ENCODE results near the gene ZPR1. TPM values are rescaled to one million over a fixed set of nuclear protein-coding genes. Genes with fewer than 3 reads are reported as not detected.

The ZPR1 gene
- total RNA-seq, 1 donor from 2014 or later = 18.2 TPM

DNA sequence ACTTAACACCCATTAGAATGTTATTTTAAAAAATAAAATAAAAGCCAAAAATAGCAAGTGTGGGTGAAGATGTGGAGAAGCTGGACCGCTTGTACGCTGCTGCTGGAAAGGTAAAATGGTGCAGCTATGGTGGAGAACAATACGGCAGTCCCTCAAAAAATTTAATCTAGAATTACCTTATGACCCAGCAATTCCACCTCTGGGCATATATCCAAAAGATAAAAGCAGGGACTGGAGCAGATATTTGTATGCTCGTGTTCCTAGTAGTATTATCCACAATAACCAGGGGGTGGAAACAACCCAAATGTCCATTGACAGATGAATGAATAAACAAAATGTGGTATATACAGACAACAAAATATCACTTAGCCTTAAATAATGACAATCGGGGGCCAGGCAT lies 10.0 kb upstream of the ZPR1 start:
- ATAC-seq (peak; percentile 73), DNase-seq (no peak)
- intact Hi-C loops (cut with micrococcal nuclease) = no loop called here

- ATAC-seq = no peak
- no peak for DNase-seq
- intact Hi-C loops (cut with micrococcal nuclease) = no loop called here
These were observed 8.7 kb upstream of the ZPR1 start for GRCh38 chr11:116796548-116796947.

DNA sequence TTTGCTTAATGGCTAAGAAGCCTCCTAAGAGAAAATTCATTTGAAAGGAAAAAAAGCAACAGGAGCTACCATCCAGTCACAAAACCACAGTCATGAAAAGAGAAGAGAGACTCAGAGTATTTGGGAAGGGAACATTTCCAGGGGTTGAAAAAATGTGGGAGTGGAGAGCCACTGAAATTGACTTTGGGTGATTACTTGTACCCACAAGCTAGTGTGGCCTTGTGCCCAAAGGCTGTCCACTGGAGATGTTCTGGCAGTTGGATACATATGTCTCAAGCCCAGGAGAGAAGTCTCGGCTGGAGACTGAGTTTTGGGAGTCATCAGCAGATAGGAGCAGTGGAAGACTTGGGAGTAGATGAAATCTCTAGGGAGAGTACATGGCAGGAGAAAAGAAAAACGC lies 7.0 kb upstream of the ZPR1 start:
- no peak for ATAC-seq
- intact Hi-C loops (cut with micrococcal nuclease) = no loop called here

GRCh38 chr11:116793772-116794097 lies 5.9 kb upstream of the ZPR1 start:
- intact Hi-C loops (cut with micrococcal nuclease) = no loop called here
- no peak for ATAC-seq

More for the DNA sequence above, 7.0 kb upstream of the ZPR1 start:
- DNase-seq = no peak

DNA sequence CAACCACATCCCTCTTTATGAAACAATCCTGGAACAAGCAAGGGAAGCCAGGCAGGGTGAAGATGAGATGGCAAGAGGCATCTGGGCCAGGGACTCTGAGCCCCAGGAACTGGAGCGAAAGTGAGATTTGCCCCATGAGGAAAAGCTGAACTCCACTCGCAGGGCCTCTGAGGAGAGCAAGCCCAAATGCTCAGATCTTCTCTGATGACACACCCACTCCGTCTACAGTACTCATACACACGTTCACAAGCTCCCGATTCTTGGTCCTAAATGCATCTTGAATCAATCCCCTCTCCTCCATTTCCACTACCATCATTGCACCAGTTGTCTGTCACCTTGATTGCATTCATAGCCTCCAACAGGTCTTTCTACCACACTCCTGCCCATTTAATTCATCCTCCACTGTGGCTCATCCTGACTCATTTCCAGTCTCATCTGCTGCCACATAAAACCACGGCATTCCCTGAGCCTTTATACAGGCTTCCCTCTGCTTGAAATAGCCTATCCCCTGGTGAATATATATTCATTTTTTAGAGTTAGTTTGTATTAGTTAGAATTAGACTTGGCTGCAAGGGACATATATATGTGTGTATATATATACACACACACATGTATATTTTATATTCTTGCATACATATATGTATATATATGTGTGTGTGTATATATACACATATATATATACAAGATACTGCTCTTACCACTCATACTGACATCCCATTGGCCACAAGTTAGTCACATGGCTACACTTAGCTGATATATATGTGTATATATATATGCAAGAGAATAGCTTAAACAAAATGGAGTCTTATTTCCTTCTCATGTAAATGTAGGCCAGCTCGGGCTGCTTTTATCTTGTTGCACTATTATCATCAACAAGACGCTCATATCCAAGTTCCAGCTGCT lies 5.3 kb upstream of the ZPR1 start:
- no peak for ATAC-seq
- DNase-seq = no peak
- intact Hi-C loops (cut with micrococcal nuclease) = no loop called here

More at GRCh38 chr11:116793772-116794097, 5.9 kb upstream of the ZPR1 start:
- DNase-seq = no peak

GRCh38 chr11:116792144-116792868 lies 4.5 kb upstream of the ZPR1 start:
- DNase-seq (no peak), ATAC-seq (no peak)
- intact Hi-C loops (cut with micrococcal nuclease) = no loop called here

GRCh38 chr11:116791813-116792143 lies 4.0 kb upstream of the ZPR1 start, which contains the start of gene APOA5:
Gene APOA5, minus strand, starts transcription at chr11:116791879. Its CDS starts 19 bp downstream, at chr11:116791860.
- DNase-seq = no peak
- intact Hi-C loops (cut with micrococcal nuclease) = no loop called here
- no peak for ATAC-seq

GRCh38 chr11:116791002-116791812 lies 3.4 kb upstream of the ZPR1 start:
- intact Hi-C loops (cut with micrococcal nuclease) = no loop called here
- ATAC-seq (peak; percentile 73), DNase-seq (peak; percentile 89)

- DNase-seq (peak; percentile 26), ATAC-seq (no peak)
- intact Hi-C loops (cut with micrococcal nuclease) = no loop called here
These were observed 2.6 kb upstream of the ZPR1 start for GRCh38 chr11:116790167-116791001.

GRCh38 chr11:116788975-116789374 lies 1.2 kb upstream of the ZPR1 start:
- DNase-seq (no peak), ATAC-seq (no peak)
- intact Hi-C loops (cut with micrococcal nuclease) = loop anchor here (2.0 kb wide), 1 partner anchor 46 kb away; no protein-coding TSS in a partner anchor

DNA sequence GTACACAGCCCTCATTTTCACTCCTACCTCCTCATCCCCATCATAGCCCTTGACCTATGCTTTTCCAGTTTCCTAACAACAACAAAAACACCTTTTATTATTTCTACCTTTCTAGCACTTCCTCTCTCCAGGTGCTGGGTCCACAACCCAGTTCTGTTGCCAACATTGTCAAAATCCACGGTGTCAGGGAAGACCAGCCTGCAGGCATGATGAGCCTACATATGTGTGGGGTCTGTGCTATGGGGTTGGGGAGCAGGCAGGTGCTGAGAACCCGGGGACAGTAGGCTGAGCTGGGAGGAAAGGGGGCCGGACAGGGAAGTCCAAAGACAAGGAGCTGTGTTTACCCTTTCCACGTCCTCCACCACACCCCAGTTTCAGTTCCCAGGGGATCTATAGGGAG lies 711 bp upstream of the ZPR1 start:
- DNase-seq (no peak), ATAC-seq (no peak)
- intact Hi-C loops (cut with micrococcal nuclease) = loop anchor here (2.0 kb wide), 1 partner anchor 46 kb away; no protein-coding TSS in a partner anchor

GRCh38 chr11:116787436-116787785 lies 412 bp downstream of the ZPR1 start:
- intact Hi-C loops (cut with micrococcal nuclease) = no loop called here
- DNase-seq = no peak
- no peak for ATAC-seq

GRCh38 chr11:116786966-116787365 lies 857 bp downstream of the ZPR1 start:
- no peak for DNase-seq
- ATAC-seq = no peak
- intact Hi-C loops (cut with micrococcal nuclease) = no loop called here

GRCh38 chr11:116786326-116786725 lies 1.5 kb downstream of the ZPR1 start:
- ATAC-seq = no peak
- intact Hi-C loops (cut with micrococcal nuclease) = no loop called here
- no peak for DNase-seq

DNA sequence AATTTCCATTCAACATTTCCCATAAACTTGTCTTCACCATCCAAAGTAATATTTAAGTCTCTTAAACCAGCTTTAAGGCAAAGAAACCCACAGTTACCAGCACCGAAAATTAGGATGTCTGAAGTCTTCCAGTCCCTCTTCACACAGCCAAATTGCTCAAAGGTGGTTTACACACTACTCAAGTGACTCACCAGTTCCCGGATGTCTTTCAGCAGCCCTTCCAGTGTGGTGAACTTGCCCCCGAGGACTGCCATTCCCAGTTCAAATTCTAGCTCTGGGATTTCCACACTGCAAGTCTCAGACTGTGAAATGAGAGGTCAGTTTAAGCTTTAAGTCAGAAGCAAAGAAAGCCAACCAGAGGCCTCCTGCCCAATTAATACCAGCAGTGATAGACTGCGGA lies 5.1 kb downstream of the ZPR1 start:
- ATAC-seq = no peak

GRCh38 chr11:116778556-116778955 lies 9.3 kb downstream of the ZPR1 start:
- no peak for DNase-seq
- intact Hi-C loops (cut with micrococcal nuclease) = no loop called here
- ATAC-seq = no peak

More for the DNA sequence above, 5.1 kb downstream of the ZPR1 start:
- intact Hi-C loops (cut with micrococcal nuclease) = no loop called here
- no peak for DNase-seq

DNA sequence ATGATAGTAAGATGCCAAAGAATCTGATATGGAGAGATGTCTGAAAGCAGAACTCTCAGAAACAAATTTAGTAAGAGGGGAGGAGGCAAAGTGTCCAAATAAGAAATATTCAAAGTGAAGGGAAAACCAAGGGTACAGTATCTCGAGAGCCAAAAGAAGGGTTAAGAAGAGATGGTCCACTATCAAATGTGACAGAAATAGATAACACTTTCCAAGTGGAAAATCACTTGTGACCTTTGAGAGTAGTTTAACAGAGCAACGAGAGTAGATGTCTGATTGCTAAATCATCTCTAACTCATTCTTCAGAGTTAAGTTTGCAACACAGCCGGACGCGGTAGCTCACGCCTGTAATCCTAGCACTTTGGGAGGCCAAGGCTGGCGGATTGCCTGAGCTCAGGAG lies 10.8 kb downstream of the ZPR1 start:
- ATAC-seq (no peak), DNase-seq (no peak)
- intact Hi-C loops (cut with micrococcal nuclease) = no loop called here

- no peak for ATAC-seq
- intact Hi-C loops (cut with micrococcal nuclease) = no loop called here
These were observed 11.3 kb downstream of the ZPR1 start for GRCh38 chr11:116776522-116776984.

GRCh38 chr11:116775975-116776374 lies 11.8 kb downstream of the ZPR1 start:
- DNase-seq = no peak
- no peak for ATAC-seq
- intact Hi-C loops (cut with micrococcal nuclease) = no loop called here

More at GRCh38 chr11:116776522-116776984, 11.3 kb downstream of the ZPR1 start:
- no peak for DNase-seq
